Keratinocyte (primary cell): ENCODE data around the gene TBX18. TPM values are rescaled to one million over a fixed set of nuclear protein-coding genes. Genes with fewer than 3 reads are reported as not detected.

Source experiments
- DNase-seq: peaks from one replicate; pipeline ENCODE4 v3.0.0-alpha.2; 2011; ENCODE audit warnings: low read depth, missing footprints, low spot score
- FAIRE-seq: peaks from 2 replicates; lab custom pipeline; 2011; peaks lifted over from hg19 to GRCh38; lab: Jason Lieb, UNC
- H2AFZ ChIP-seq: 2 replicates; pipeline ENCODE4 v1.6.0; 2012; ENCODE audit warnings: low read length, control low read depth, inconsistent platforms; ENCODE audit not compliant: control insufficient read depth
- H3K27ac ChIP-seq: 2 replicates; pipeline ENCODE4 v1.5.1; 2011; ENCODE audit warnings: low read length; ENCODE audit not compliant: control insufficient read depth, insufficient read depth
- H3K27me3 ChIP-seq: 3 replicates; pipeline ENCODE4 v1.6.0; 2011; ENCODE audit warnings: low read length; ENCODE audit not compliant: control insufficient read depth, insufficient read depth; ENCODE audit errors: extremely low read depth
- H3K36me3 ChIP-seq, 2 experiments: 2 replicates in 1 of 2; 3 replicates in 1 of 2; pipeline ENCODE4 v1.5.1; 2011; ENCODE audit warnings: low read length in 2 of 2, mild to moderate bottlenecking in 1 of 2; ENCODE audit not compliant: control insufficient read depth in 2 of 2, insufficient read depth in 2 of 2; ENCODE audit errors: extremely low read depth in 1 of 2
- H3K4me1 ChIP-seq: 3 replicates; pipeline ENCODE4 v1.5.1; 2011; ENCODE audit warnings: low read length; ENCODE audit not compliant: control insufficient read depth, insufficient read depth; ENCODE audit errors: extremely low read depth
- H3K4me2 ChIP-seq: 3 replicates; pipeline ENCODE4 v1.6.0; 2011; ENCODE audit warnings: low read depth, low read length; ENCODE audit not compliant: control insufficient read depth, insufficient read depth; ENCODE audit errors: extremely low read depth
- H3K4me3 ChIP-seq, 3 experiments: fragments of 200-600 bp in 1 of 3; sonication (generic) in 1 of 3; 2 replicates in 2 of 3; 3 replicates in 1 of 3; pipeline ENCODE4 v1.5.1; 2011 to 2016; ENCODE audit warnings: low read length in 3 of 3, mild to moderate bottlenecking in 3 of 3, control low read depth in 2 of 3, inconsistent platforms in 1 of 3, low read depth in 1 of 3, mixed read lengths in 1 of 3, mixed run types in 1 of 3, moderate library complexity in 1 of 3; ENCODE audit not compliant: control insufficient read depth in 2 of 3, insufficient read depth in 2 of 3; ENCODE audit errors: extremely low read depth in 1 of 3
- H3K79me2 ChIP-seq: 2 replicates; pipeline ENCODE4 v1.6.0; 2012; ENCODE audit warnings: low read length; ENCODE audit not compliant: control insufficient read depth, insufficient read depth
- H3K9ac ChIP-seq: 3 replicates; pipeline ENCODE4 v1.6.0; 2011; ENCODE audit warnings: low read length; ENCODE audit not compliant: control insufficient read depth, insufficient read depth; ENCODE audit errors: extremely low read depth
- H3K9me1 ChIP-seq: 3 replicates; pipeline ENCODE4 v1.6.0; 2011; ENCODE audit warnings: low read length; ENCODE audit not compliant: control insufficient read depth, insufficient read depth; ENCODE audit errors: extremely low read depth
- H3K9me3 ChIP-seq: 2 replicates; pipeline ENCODE4 v1.5.1; 2012; ENCODE audit warnings: low read depth, low read length; ENCODE audit not compliant: control insufficient read depth
- H4K20me1 ChIP-seq: 3 replicates; pipeline ENCODE4 v1.6.0; 2011; ENCODE audit warnings: low read length; ENCODE audit not compliant: control insufficient read depth, insufficient read depth; ENCODE audit errors: extremely low read depth
- EZH2 ChIP-seq: IDR thresholded peaks from one replicate; pipeline ENCODE4 v1.6.1; 2012; ENCODE audit warnings: inconsistent platforms, mild to moderate bottlenecking, low read length, moderate library complexity
- dilution Hi-C: fragments of 300-500 bp; cut with MboI; formaldehyde crosslinking; loops from one replicate; pipeline ENCODE4 v1.7.0; 2020; ENCODE audit warnings: low sequenced_read_pairs; ENCODE audit not compliant: extremely low pct_ligation_motif_present
- polyA plus RNA-seq, 5 experiments: library from polyadenylated mRNA; depleted of rRNA in 3 of 5; stranded (reverse) in 3 of 5; stranded (forward) in 1 of 5; unstranded in 1 of 5; fragments of >200 nt; gene quantifications; 1 replicate in 1 of 5; 2 replicates in 3 of 5; 3 replicates in 1 of 5; pipeline versions ENCODE4 v1.2.1 to v1.2.3, GENCODE V29; 2011 to 2012; ENCODE audit warnings: missing spikeins in 2 of 5, low read depth in 1 of 5, low replicate concordance in 1 of 5
- small RNA-seq, 3 experiments: library from RNA; depleted of rRNA; stranded (forward); fragments of <200 nt; gene quantifications; one replicate each; pipeline ENCODE3, GENCODE V24; 2012; ENCODE audit warnings: low read depth in 3 of 3, low replicate concordance in 1 of 3; ENCODE audit not compliant: insufficient read length in 3 of 3
- TF ChIP-seq, protein P1 (sequence below), 3 experiments: IDR thresholded peaks in 1 of 3; conservative IDR thresholded peaks in 1 of 3; optimal IDR thresholded peaks in 1 of 3; 2 replicates in 2 of 3; 3 replicates in 1 of 3; pipeline versions ENCODE3 to v1.5.1; 2011; ENCODE audit warnings: low read length in 3 of 3, mild to moderate bottlenecking in 3 of 3, moderate library complexity in 2 of 3, control low read depth in 1 of 3, inconsistent platforms in 1 of 3; ENCODE audit not compliant: insufficient read depth in 2 of 3; ENCODE audit errors: extremely low read depth in 1 of 3

The TBX18 gene
- polyA plus RNA-seq, 1 donor (not counting 4 experiments of a cell fraction or from before 2014, with no cell fraction given): 0.03 TPM

DNA sequence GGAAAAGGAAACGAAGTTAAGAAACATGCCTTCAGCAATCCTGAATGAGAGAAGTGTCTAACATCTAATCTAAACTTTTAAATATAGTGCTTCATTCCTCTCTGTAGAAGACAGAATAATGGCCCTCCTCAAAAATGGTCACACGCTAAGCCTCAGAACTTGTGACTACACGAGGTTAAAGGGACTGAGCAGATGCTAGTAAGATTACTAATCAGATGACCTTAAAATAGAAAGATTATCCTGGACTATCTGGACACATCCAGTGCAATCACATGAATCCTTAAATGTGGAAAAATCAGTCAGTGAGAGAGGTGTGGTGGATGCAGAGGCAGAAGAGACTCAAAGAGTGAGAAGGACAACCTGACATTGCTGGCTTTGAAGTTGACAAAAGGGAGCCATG, 126.1 kb downstream of the TBX18 start:
- DNase-seq (no peak), FAIRE-seq (no peak)
- H3K27ac ChIP-seq: no peak overlapping the region
- H3K4me1 ChIP-seq: no peaks in the 10 kb centered on the region
- H4K20me1 ChIP-seq: no peaks in the 10 kb centered on the region
- dilution Hi-C loops: no loop called here
- TF ChIP-seq EZH2: no peak
- TF ChIP-seq, protein P1, sequence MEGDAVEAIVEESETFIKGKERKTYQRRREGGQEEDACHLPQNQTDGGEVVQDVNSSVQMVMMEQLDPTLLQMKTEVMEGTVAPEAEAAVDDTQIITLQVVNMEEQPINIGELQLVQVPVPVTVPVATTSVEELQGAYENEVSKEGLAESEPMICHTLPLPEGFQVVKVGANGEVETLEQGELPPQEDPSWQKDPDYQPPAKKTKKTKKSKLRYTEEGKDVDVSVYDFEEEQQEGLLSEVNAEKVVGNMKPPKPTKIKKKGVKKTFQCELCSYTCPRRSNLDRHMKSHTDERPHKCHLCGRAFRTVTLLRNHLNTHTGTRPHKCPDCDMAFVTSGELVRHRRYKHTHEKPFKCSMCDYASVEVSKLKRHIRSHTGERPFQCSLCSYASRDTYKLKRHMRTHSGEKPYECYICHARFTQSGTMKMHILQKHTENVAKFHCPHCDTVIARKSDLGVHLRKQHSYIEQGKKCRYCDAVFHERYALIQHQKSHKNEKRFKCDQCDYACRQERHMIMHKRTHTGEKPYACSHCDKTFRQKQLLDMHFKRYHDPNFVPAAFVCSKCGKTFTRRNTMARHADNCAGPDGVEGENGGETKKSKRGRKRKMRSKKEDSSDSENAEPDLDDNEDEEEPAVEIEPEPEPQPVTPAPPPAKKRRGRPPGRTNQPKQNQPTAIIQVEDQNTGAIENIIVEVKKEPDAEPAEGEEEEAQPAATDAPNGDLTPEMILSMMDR (optimal IDR thresholded peaks at IDR 0.05 in 1 of 3, IDR thresholded peaks at IDR 0.05 in 1 of 3, conservative IDR thresholded peaks at IDR 0.05 in 1 of 3; ENCODE audit: extremely low read depth in 1 of 3, insufficient read depth in 2 of 3, low read length in 3 of 3): no peak
- H3K9me1 ChIP-seq: no peaks in the 10 kb centered on the region
- H2AFZ ChIP-seq: no peak overlapping the region
- H3K9me3 ChIP-seq: no peaks in the 10 kb centered on the region
- no peaks in the 10 kb centered on the region for H3K27me3 ChIP-seq
- no peak overlapping the region for H3K4me2 ChIP-seq
- no peaks in the 10 kb centered on the region for H3K79me2 ChIP-seq
- H3K36me3 ChIP-seq: no peaks in the 10 kb centered on the region
- no peak overlapping the region for H3K9ac ChIP-seq
- no peak overlapping the region for H3K4me3 ChIP-seq

Small RNA genes lying within 50 kb of the gene (small RNA-seq; reads per million reads assigned to genes)
- 0 reads per million in 3 experiments for gene AL590143.1
